ENCODE measurements around the gene MTARC2.

DNA sequence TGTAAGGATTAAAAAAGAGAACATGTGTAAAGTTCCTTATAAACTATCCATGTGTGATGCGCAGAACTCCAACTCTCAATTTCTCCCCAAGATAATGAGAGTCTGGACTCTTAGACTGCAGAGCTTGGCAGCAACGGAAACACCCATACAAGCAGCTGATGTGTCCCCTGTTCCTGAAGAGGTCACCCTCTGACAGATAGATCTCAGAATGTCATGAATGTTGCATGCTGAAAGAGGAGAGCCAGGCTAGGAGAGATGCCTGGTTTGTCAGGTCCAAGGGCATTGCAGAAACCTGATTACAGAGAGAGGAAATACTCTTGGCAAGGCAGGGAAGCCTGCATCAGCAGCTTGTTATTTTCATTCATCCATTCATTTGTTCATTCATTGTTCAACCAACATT is 62.8 kb downstream of the MTARC2 start:
- TF ChIP-seq, protein P1, sequence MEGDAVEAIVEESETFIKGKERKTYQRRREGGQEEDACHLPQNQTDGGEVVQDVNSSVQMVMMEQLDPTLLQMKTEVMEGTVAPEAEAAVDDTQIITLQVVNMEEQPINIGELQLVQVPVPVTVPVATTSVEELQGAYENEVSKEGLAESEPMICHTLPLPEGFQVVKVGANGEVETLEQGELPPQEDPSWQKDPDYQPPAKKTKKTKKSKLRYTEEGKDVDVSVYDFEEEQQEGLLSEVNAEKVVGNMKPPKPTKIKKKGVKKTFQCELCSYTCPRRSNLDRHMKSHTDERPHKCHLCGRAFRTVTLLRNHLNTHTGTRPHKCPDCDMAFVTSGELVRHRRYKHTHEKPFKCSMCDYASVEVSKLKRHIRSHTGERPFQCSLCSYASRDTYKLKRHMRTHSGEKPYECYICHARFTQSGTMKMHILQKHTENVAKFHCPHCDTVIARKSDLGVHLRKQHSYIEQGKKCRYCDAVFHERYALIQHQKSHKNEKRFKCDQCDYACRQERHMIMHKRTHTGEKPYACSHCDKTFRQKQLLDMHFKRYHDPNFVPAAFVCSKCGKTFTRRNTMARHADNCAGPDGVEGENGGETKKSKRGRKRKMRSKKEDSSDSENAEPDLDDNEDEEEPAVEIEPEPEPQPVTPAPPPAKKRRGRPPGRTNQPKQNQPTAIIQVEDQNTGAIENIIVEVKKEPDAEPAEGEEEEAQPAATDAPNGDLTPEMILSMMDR (IDR thresholded peaks at IDR 0.05 in 2 of 3, conservative IDR thresholded peaks at IDR 0.05 in 1 of 3; ENCODE audit: control insufficient read depth in 2 of 3, extremely low read depth in 1 of 3, insufficient read depth in 1 of 3, low read depth in 3 of 3, low read length in 3 of 3): no peak
- TF ChIP-seq MAX (IDR thresholded peaks at IDR 0.05; ENCODE audit: low read depth, low read length) (no peak), EP300 (IDR thresholded peaks at IDR 0.05; ENCODE audit: borderline replicate concordance in 1 of 2, control insufficient read depth in 1 of 2, low read depth in 2 of 2, low read length in 2 of 2) (no peak), CBX5 (IDR thresholded peaks at IDR 0.05; ENCODE audit: low read depth) (no peak), ZNF592 (IDR thresholded peaks at IDR 0.05) (no peak), REST (IDR thresholded peaks at IDR 0.05; ENCODE audit: low read depth, low read length) (no peak), FOS (IDR thresholded peaks at IDR 0.05; ENCODE audit: borderline replicate concordance, extremely low read depth, insufficient read length) (no peak), YY1 (IDR thresholded peaks at IDR 0.05; ENCODE audit: low read depth, low read length) (no peak), DPF2 (IDR thresholded peaks at IDR 0.05) (no peak), ZBTB33 (IDR thresholded peaks at IDR 0.05) (no peak), ATF3 (IDR thresholded peaks at IDR 0.05; ENCODE audit: borderline replicate concordance, extremely low read depth, low read depth, low read length) (no peak), ATF2 (IDR thresholded peaks at IDR 0.05; ENCODE audit: low read length) (no peak), TCF12 (IDR thresholded peaks at IDR 0.05; ENCODE audit: low read depth, low read length) (no peak)
- TF ChIP-seq, protein P2, sequence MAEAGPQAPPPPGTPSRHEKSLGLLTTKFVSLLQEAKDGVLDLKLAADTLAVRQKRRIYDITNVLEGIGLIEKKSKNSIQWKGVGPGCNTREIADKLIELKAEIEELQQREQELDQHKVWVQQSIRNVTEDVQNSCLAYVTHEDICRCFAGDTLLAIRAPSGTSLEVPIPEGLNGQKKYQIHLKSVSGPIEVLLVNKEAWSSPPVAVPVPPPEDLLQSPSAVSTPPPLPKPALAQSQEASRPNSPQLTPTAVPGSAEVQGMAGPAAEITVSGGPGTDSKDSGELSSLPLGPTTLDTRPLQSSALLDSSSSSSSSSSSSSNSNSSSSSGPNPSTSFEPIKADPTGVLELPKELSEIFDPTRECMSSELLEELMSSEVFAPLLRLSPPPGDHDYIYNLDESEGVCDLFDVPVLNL (IDR thresholded peaks at IDR 0.05; ENCODE audit: low read depth, low read length): no peak

All from GM12878 (cell line).